Osteocyte (in vitro differentiated cells): ENCODE results near the gene CCDC102B. TPM values are rescaled to one million over a fixed set of nuclear protein-coding genes. Genes with fewer than 3 reads are reported as not detected.

Experiments
- DNase-seq: peaks from one replicate; pipeline ENCODE4 v3.0.0; 2021; ENCODE audit warnings: mixed read lengths; ENCODE audit not compliant: unreplicated experiment; ENCODE audit errors: extremely low spot score
- H3K27ac Mint-ChIP-seq: one replicate; pipeline ENCODE4 v1.8.0; 2021; ENCODE audit warnings: mild to moderate bottlenecking, mixed read lengths; ENCODE audit not compliant: unreplicated experiment
- H3K27me3 Mint-ChIP-seq: one replicate; pipeline ENCODE4 v1.8.0; 2021; ENCODE audit warnings: mixed read lengths; ENCODE audit not compliant: unreplicated experiment
- H3K36me3 Mint-ChIP-seq: one replicate; pipeline ENCODE4 v1.8.0; 2021; ENCODE audit warnings: mixed read lengths; ENCODE audit not compliant: unreplicated experiment
- H3K4me1 Mint-ChIP-seq: one replicate; pipeline ENCODE4 v1.8.0; 2021; ENCODE audit warnings: mixed read lengths; ENCODE audit not compliant: unreplicated experiment
- H3K4me3 Mint-ChIP-seq: one replicate; pipeline ENCODE4 v1.8.0; 2021; ENCODE audit warnings: mild to moderate bottlenecking, moderate library complexity, mixed read lengths; ENCODE audit not compliant: unreplicated experiment
- H3K9me3 Mint-ChIP-seq: one replicate; pipeline ENCODE4 v1.8.0; 2021; ENCODE audit warnings: mixed read lengths; ENCODE audit not compliant: unreplicated experiment
- total RNA-seq: library from RNA; stranded (reverse); gene quantifications from 2 replicates; pipeline ENCODE4 v1.2.1, GENCODE V29; 2021
- TF ChIP-seq, protein P1 (sequence below): fragments of 200-600 bp; sonication (generic); IDR thresholded peaks from 2 replicates; pipeline ENCODE4 v1.5.0; 2021; ENCODE audit warnings: antibody characterized with exemption, mild to moderate bottlenecking, moderate library complexity

The CCDC102B gene
- total RNA-seq, 1 donor from 2014 or later: 18.9 TPM

DNA sequence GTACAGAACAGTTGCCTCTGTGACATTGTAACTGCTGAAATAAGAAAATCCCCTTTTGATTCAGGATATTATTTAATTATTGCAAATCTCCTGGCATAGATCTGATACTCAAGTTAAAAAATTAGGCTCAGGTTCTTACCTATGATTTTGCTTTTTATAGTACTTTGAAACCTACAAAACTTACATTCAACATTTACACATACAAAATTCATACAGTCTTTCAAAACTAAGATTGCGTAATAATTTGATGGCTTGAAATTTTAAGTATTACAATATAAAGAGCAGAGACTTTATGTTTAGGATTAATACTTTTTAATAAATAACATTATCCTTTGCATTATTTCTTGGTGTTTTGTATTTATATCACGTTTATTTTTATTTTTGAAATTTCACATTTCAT, 291.1 kb downstream of the CCDC102B start:
- Mint-ChIP-seq H3K27me3 (no peaks in the 10 kb centered on the region), H3K4me3 (no peak overlapping the region), H3K36me3 (no peaks in the 10 kb centered on the region), H3K9me3 (no peaks in the 10 kb centered on the region), H3K4me1 (no peaks in the 10 kb centered on the region), H3K27ac (no peak overlapping the region)
- TF ChIP-seq, protein P1, sequence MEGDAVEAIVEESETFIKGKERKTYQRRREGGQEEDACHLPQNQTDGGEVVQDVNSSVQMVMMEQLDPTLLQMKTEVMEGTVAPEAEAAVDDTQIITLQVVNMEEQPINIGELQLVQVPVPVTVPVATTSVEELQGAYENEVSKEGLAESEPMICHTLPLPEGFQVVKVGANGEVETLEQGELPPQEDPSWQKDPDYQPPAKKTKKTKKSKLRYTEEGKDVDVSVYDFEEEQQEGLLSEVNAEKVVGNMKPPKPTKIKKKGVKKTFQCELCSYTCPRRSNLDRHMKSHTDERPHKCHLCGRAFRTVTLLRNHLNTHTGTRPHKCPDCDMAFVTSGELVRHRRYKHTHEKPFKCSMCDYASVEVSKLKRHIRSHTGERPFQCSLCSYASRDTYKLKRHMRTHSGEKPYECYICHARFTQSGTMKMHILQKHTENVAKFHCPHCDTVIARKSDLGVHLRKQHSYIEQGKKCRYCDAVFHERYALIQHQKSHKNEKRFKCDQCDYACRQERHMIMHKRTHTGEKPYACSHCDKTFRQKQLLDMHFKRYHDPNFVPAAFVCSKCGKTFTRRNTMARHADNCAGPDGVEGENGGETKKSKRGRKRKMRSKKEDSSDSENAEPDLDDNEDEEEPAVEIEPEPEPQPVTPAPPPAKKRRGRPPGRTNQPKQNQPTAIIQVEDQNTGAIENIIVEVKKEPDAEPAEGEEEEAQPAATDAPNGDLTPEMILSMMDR: no peak
- DNase-seq: no peak

DNA sequence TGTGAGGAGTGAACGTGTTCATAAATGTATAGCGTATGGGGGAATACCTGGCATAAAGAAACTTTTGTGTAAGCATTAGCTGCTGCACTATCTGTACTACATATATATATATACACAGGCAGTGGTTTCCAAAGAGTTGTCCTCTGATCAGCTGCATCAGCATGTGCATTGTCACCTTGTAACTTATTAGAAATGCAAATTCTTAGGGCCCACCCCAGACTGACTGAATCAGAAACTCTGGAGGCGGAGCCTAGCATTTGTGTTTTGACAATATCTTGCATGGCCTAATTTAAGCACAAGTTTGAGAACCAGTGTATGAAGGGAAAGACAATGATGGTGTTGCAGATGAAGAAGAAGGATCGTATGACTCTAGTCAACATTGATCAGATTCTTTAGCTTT, 299.5 kb downstream of the CCDC102B start:
- Mint-ChIP-seq H3K36me3 (no peaks in the 10 kb centered on the region), H3K4me1 (no peaks in the 10 kb centered on the region), H3K27ac (no peak overlapping the region), H3K27me3 (no peaks in the 10 kb centered on the region), H3K4me3 (no peak overlapping the region), H3K9me3 (no peaks in the 10 kb centered on the region)
- DNase-seq: no peak
- TF ChIP-seq, protein P1: no peak

DNA sequence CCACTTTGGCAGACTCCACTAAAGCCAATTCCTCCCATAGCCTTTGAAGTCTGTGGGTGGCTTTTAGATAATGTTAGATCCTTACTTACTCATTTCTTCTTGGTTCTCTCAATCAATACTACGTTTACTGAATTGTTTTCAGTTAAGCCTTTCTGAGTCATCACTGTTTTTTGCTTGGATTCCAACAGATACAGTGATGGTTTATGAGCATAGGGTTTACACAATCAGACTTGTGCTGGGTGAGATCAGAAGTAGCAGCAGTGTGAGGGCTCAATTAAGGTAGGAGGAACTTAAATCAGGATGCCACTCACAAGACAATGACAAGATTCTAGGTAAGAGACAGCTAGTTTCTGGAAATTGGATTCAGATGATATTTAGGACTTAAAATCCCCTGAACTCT, 305.1 kb downstream of the CCDC102B start:
- no peak for DNase-seq
- Mint-ChIP-seq H3K36me3 (no peaks in the 10 kb centered on the region), H3K4me1 (no peaks in the 10 kb centered on the region), H3K9me3 (no peaks in the 10 kb centered on the region), H3K27ac (no peak overlapping the region), H3K4me3 (no peak overlapping the region), H3K27me3 (peaks cover 10% of the 10 kb centered on the region)
- TF ChIP-seq, protein P1: no peak

Other genes with a start within 250 kb of the CCDC102B start
- gene TMX3, start 83.0 kb upstream of the CCDC102B start, total RNA-seq: 76.9 and 78.4 TPM in 2 replicates